K562 (cell line): ENCODE measurements around the gene CST4. TPM values are rescaled to one million over a fixed set of nuclear protein-coding genes. Genes with fewer than 3 reads are reported as not detected.

Experiments used
- ATAC-seq: fragments of 200-7000 bp; cut with Tn5 transposase; 3 replicates; pipeline ENCODE4 v1.9.1; 2020; ENCODE audit warnings: moderate library complexity
- BruUV-seq: library from RNA; stranded (reverse); fragments of 400-500 nt; replicated peaks from 2 replicates; lab custom pipeline; 2021; lab: Mats Ljungman, UMichigan
- CTCF ChIA-PET: fragments of 300-600 bp; formaldehyde crosslinking; extraction: SDS; loops from one replicate; lab custom pipeline; 2021; ENCODE audit warnings: low intra/inter-chr PET ratio; lab: Yijun Ruan, JAX
- POLR2A ChIA-PET: fragments of 300-600, 350-650 bp; sonication (Branson Sonifier 250); formaldehyde crosslinking; extraction: SDS; loops from one replicate; lab custom pipeline; 2021; ENCODE audit warnings: antibody characterized with exemption, inconsistent platforms; lab: Yijun Ruan, JAX
- DNase-seq, 4 experiments: peaks; one replicate each; pipeline versions ENCODE4 v3.0.0 to v3.0.0-alpha.2; 2011 to 2018; ENCODE audit warnings: low spot score in 3 of 4, mixed read lengths in 3 of 4; ENCODE audit errors: extremely low read depth in 1 of 4
- FAIRE-seq: peaks from 2 replicates; lab custom pipeline; 2011; peaks lifted over from hg19 to GRCh38; lab: Jason Lieb, UNC
- H2AFZ ChIP-seq: 2 replicates; pipeline ENCODE4 v1.6.0; 2011; ENCODE audit warnings: low read depth, low read length, control low read depth, inconsistent platforms
- H3K27ac ChIP-seq: fragments of 200-600 bp; 3 replicates; pipeline ENCODE4 v1.8.0; 2011; ENCODE audit warnings: low read depth, mild to moderate bottlenecking, control low read depth, inconsistent platforms, low read length, moderate library complexity, mixed read lengths; ENCODE audit errors: extremely low read depth
- H3K27me3 ChIP-seq, 2 experiments: fragments of 300-600 bp in 1 of 2; 2 replicates in 1 of 2; 3 replicates in 1 of 2; pipeline versions ENCODE4 v1.6.0 to v1.8.0; 2011; ENCODE audit warnings: inconsistent platforms in 2 of 2, low read length in 2 of 2, mild to moderate bottlenecking in 1 of 2, mixed read lengths in 1 of 2, moderate library complexity in 1 of 2; ENCODE audit not compliant: control insufficient read depth in 2 of 2, insufficient read depth in 2 of 2
- H3K36me3 ChIP-seq: fragments of 300-600 bp; 3 replicates; pipeline ENCODE4 v1.8.0; 2011; ENCODE audit warnings: mild to moderate bottlenecking, low read length, inconsistent platforms; ENCODE audit not compliant: control insufficient read depth, insufficient read depth
- H3K4me1 ChIP-seq, 2 experiments: fragments of 200-600 bp in 1 of 2; replicated peaks in 1 of 2; 2 replicates in 1 of 2; 3 replicates in 1 of 2; pipeline versions ENCODE4 v1.5.1 to v1.8.0; 2011; ENCODE audit warnings: inconsistent platforms in 2 of 2, low read length in 2 of 2, mild to moderate bottlenecking in 1 of 2, mixed read lengths in 1 of 2, moderate library complexity in 1 of 2; ENCODE audit not compliant: control insufficient read depth in 2 of 2, insufficient read depth in 2 of 2
- H3K4me2 ChIP-seq: 2 replicates; pipeline ENCODE4 v1.6.1; 2011; ENCODE audit warnings: low read length, control low read depth, inconsistent platforms, mixed read lengths; ENCODE audit not compliant: insufficient read depth
- H3K4me3 ChIP-seq: fragments of 200-600 bp; sonication (generic), shearing (Covaris generic); 2 replicates; pipeline ENCODE4 v1.5.1; 2016; ENCODE audit warnings: control low read depth, inconsistent platforms
- H3K79me2 ChIP-seq: fragments of 200-600 bp; 3 replicates; pipeline ENCODE4 v1.8.0; 2011; ENCODE audit warnings: low read length, inconsistent platforms; ENCODE audit not compliant: control insufficient read depth, insufficient read depth
- H3K9ac ChIP-seq, 2 experiments: 2 replicates each; pipeline versions ENCODE4 v1.6.0 to v1.6.1; 2011; ENCODE audit warnings: low read depth in 2 of 2, low read length in 2 of 2, control low read depth in 1 of 2, inconsistent platforms in 1 of 2, mild to moderate bottlenecking in 1 of 2, mixed read lengths in 1 of 2; ENCODE audit not compliant: insufficient read depth in 1 of 2
- H3K9me1 ChIP-seq: one replicate; pipeline ENCODE4 v1.6.0; 2011; ENCODE audit warnings: inconsistent platforms, mild to moderate bottlenecking, low read length, moderate library complexity; ENCODE audit not compliant: control insufficient read depth, insufficient read depth
- H3K9me3 ChIP-seq: replicated peaks from 2 replicates; pipeline ENCODE4 v1.5.1; 2011; ENCODE audit warnings: low read depth, low read length, inconsistent platforms; ENCODE audit not compliant: control insufficient read depth, insufficient read depth
- H4K20me1 ChIP-seq: replicated peaks from 2 replicates; pipeline ENCODE4 v1.6.1; 2011; ENCODE audit warnings: low read length, inconsistent platforms, mixed read lengths; ENCODE audit not compliant: control insufficient read depth, insufficient read depth
- CSDE1 ChIP-seq, 2 experiments: fragments of 450-650 bp; IDR thresholded peaks; 2 replicates each; pipeline ENCODE4 v1.6.1; 2016; ENCODE audit warnings: mild to moderate bottlenecking in 1 of 2
- CTCF ChIP-seq, 3 experiments: IDR thresholded peaks in 2 of 3; conservative IDR thresholded peaks in 1 of 3; 2 replicates each; pipeline ENCODE4 v1.5.1; 2011 to 2012; ENCODE audit warnings: low read length in 3 of 3, mild to moderate bottlenecking in 3 of 3, control low read depth in 2 of 3, improper control_type of control experiment in 1 of 3, inconsistent platforms in 1 of 3, low read depth in 1 of 3, mixed read lengths in 1 of 3, moderate library complexity in 1 of 3; ENCODE audit not compliant: insufficient read depth in 2 of 3
- RAD21 ChIP-seq, 2 experiments: fragments of 250-450 bp in 1 of 2; fragments of 450-650 bp in 1 of 2; sonication (Bioruptor Pico) in 1 of 2; formaldehyde crosslinking in 1 of 2; IDR thresholded peaks in 1 of 2; conservative IDR thresholded peaks in 1 of 2; 2 replicates each; pipeline versions ENCODE4 v1.4.0 to v1.8.0; 2020 to 2022; ENCODE audit warnings: mild to moderate bottlenecking in 2 of 2, moderate library complexity in 1 of 2
- ZNF212 ChIP-seq: fragments of 450-650 bp; formaldehyde crosslinking; IDR thresholded peaks from 2 replicates; pipeline ENCODE4 v1.4.0; 2020; ENCODE audit warnings: mild to moderate bottlenecking
- ZNF407 ChIP-seq: fragments of 450-650 bp; IDR thresholded peaks from 2 replicates; pipeline ENCODE4 v1.6.1; 2016; ENCODE audit warnings: low read depth
- WGBS: fragments of 100-300 bp; shearing (Covaris generic); methylation state at CpG from one replicate; pipeline ENCODE4 v1.1.6; 2016; ENCODE audit warnings: low coverage, mixed read lengths; ENCODE audit not compliant: insufficient coverage; ENCODE audit errors: missing lambda C conversion rate; 5-methylcytosine and 5-hydroxymethylcytosine counted together
- in situ Hi-C: fragments of 300-500 bp; cut with MboI; formaldehyde crosslinking; loops from 4 replicates; pipeline ENCODE4 v1.15.0; 2018; ENCODE audit warnings: inconsistent platforms, mixed read lengths
- intact Hi-C: fragments of 100-400 bp; cut with micrococcal nuclease; formaldehyde crosslinking; loops from 2 replicates; pipeline ENCODE4 v1.14.2; 2022
- polyA plus RNA-seq, 8 experiments: library from polyadenylated mRNA; depleted of rRNA in 4 of 8; stranded (reverse) in 5 of 8; unstranded in 3 of 8; fragments of >200 nt; fragmentation: Nextera tagmentation in 2 of 8; fragmentation: Illumina TruSeq in 1 of 8; extraction: Ambion mirVana in 2 of 8; extraction: Trizol in 1 of 8; gene quantifications; 2 replicates each; pipeline versions ENCODE4 v1.2.1 to v1.2.3, GENCODE V29; 2011 to 2014; ENCODE audit warnings: inconsistent platforms in 1 of 8, missing spikeins in 1 of 8
- total RNA-seq, 7 experiments: library from RNA; depleted of rRNA in 6 of 7; stranded (reverse); fragments of >200 nt in 6 of 7; fragmentation: Illumina TruSeq in 2 of 7; extraction: Trizol in 2 of 7; gene quantifications; 2 replicates each; pipeline versions ENCODE4 v1.2.1 to v1.2.3, GENCODE V29; 2011 to 2021; ENCODE audit warnings: low replicate concordance in 1 of 7

CST4 gene
- total and polyA plus RNA-seq, 9 of the 15 experiments (the other 6 are each of a cell fraction or from before 2014, with no cell fraction given): not detected

- H3K4me1 ChIP-seq: peaks cover 0 to 2% of the 10 kb centered on the region in 2 experiments; a peak in 1 of 5 replicates
- ATAC-seq (0 out of 3 replicates have a peak, but pooled peaks have one; percentile 26), FAIRE-seq (no peak), DNase-seq (no peak)
- H3K9me3 ChIP-seq: no peaks in the 10 kb centered on the region
- TF ChIP-seq CSDE1 (IDR thresholded peaks at IDR 0.05): no peak
- no peak for TF ChIP-seq ZNF212 (CRISPR knock-in tag)
- peak in 1 of 3 experiments; percentile 22; a peak in 1 of 6 replicates for TF ChIP-seq CTCF (IDR thresholded peaks at IDR 0.05 in 2 of 3, conservative IDR thresholded peaks at IDR 0.05 in 1 of 3; ENCODE audit: insufficient read depth in 2 of 3, low read depth in 1 of 3, low read length in 3 of 3)
- peak in 1 of 2 experiments; percentile 35; a peak in 1 of 4 replicates for TF ChIP-seq RAD21 (CRISPR knock-in tag; conservative IDR thresholded peaks at IDR 0.05 in 1 of 2, IDR thresholded peaks at IDR 0.05 in 1 of 2)
- 0 out of 2 replicates have a peak, but pooled peaks have one; percentile 29 for TF ChIP-seq ZNF407
- H3K9me1 ChIP-seq: no peaks in the 10 kb centered on the region
- 0% methylated on average over 1 of the region's 4 CpGs for WGBS
- no peak overlapping the region for H3K4me3 ChIP-seq
- in situ Hi-C loops (loop anchor here (5.0 kb wide), 1 partner anchor 1251 kb away; no protein-coding TSS in a partner anchor), intact Hi-C loops (no loop called here)
- H4K20me1 ChIP-seq: no peaks in the 10 kb centered on the region
- no TSS peak for BruUV-seq
- H3K27ac ChIP-seq: no peak overlapping the region
- H3K36me3 ChIP-seq: no peaks in the 10 kb centered on the region
- H2AFZ ChIP-seq: no peak overlapping the region
- H3K4me2 ChIP-seq: no peak overlapping the region
- ChIA-PET POLR2A (no interaction called here), CTCF (no interaction called here)
- H3K27me3 ChIP-seq: no peaks in the 10 kb centered on the region
- no peak overlapping the region for H3K9ac ChIP-seq
- no peaks in the 10 kb centered on the region for H3K79me2 ChIP-seq
Measured at GRCh38 chr20:23666189-23666588, 22.6 kb downstream of the CST4 start.
